DOHH2 (cell line): ENCODE results near the gene ANP32B.

ENCODE experiments used
- H3F3A ChIP-seq: fragments of 200-600 bp; sonication (generic), shearing (Covaris generic); 2 replicates; pipeline ENCODE4 v1.6.0; 2016; ENCODE audit warnings: antibody characterized with exemption, mild to moderate bottlenecking; ENCODE audit not compliant: control insufficient read depth, insufficient read depth
- H3K27ac ChIP-seq: fragments of 200-600 bp; sonication (generic); 2 replicates; pipeline ENCODE4 v1.5.1; 2014; ENCODE audit warnings: low read depth, mild to moderate bottlenecking, low read length, moderate library complexity
- H3K27me3 ChIP-seq: fragments of 200-600 bp; sonication (generic); 2 replicates; pipeline ENCODE4 v1.6.1; 2014; ENCODE audit warnings: mild to moderate bottlenecking, low read length, mixed read lengths; ENCODE audit not compliant: control insufficient read depth
- H3K36me3 ChIP-seq: fragments of 200-600 bp; sonication (generic); 2 replicates; pipeline ENCODE4 v1.6.1; 2014; ENCODE audit warnings: mild to moderate bottlenecking, low read length, moderate library complexity, mixed read lengths; ENCODE audit not compliant: control insufficient read depth
- H3K4me1 ChIP-seq: fragments of 200-600 bp; sonication (generic); 2 replicates; pipeline ENCODE4 v1.6.1; 2014; ENCODE audit warnings: mild to moderate bottlenecking, low read length, mixed read lengths; ENCODE audit not compliant: control insufficient read depth
- H3K4me2 ChIP-seq: fragments of 200-600 bp; sonication (generic); 2 replicates; pipeline ENCODE4 v1.6.0; 2014; ENCODE audit warnings: mild to moderate bottlenecking, low read length, moderate library complexity
- H3K4me3 ChIP-seq: fragments of 200-600 bp; sonication (generic); 2 replicates; pipeline ENCODE4 v1.5.1; 2014; ENCODE audit warnings: mild to moderate bottlenecking, low read length, mixed read lengths
- H3K79me2 ChIP-seq: fragments of 200-600 bp; sonication (generic); 2 replicates; pipeline ENCODE4 v1.6.1; 2014; ENCODE audit warnings: mild to moderate bottlenecking, low read length, mixed read lengths; ENCODE audit not compliant: control insufficient read depth
- H3K9me2 ChIP-seq: fragments of 200-600 bp; sonication (generic); replicated peaks from 2 replicates; pipeline ENCODE4 v1.6.1; 2014; ENCODE audit warnings: mild to moderate bottlenecking, low read length, mixed read lengths; ENCODE audit not compliant: control insufficient read depth
- H3K9me3 ChIP-seq: fragments of 200-600 bp; sonication (generic); 2 replicates; pipeline ENCODE4 v1.6.1; 2014; ENCODE audit warnings: antibody characterized with exemption, low read length, mixed read lengths; ENCODE audit not compliant: control insufficient read depth, insufficient read depth
- H4K20me1 ChIP-seq: fragments of 200-600 bp; sonication (generic); 2 replicates; pipeline ENCODE4 v1.6.0; 2014; ENCODE audit warnings: low read depth, mild to moderate bottlenecking, antibody characterized with exemption, low read length, moderate library complexity; ENCODE audit not compliant: control insufficient read depth, insufficient read depth
- CTCF ChIP-seq: fragments of 200-600 bp; sonication (generic); IDR thresholded peaks from one replicate; pipeline ENCODE4 v1.5.1; 2014; ENCODE audit warnings: antibody characterized with exemption, mild to moderate bottlenecking, low read depth, low read length; ENCODE audit not compliant: poor library complexity, severe bottlenecking
- EZH2phosphoT487 ChIP-seq: fragments of 200-600 bp; sonication (generic); IDR thresholded peaks from 2 replicates; pipeline ENCODE4 v1.6.1; 2017; ENCODE audit warnings: borderline replicate concordance, mild to moderate bottlenecking, antibody characterized with exemption, low read length, moderate library complexity, mixed read lengths

Gene ANP32B

GRCh38 chr9:98039607-98040017 is 56.5 kb downstream of the ANP32B start:
- Histone ChIP-seq H3F3A (peaks cover 46% of the 10 kb centered on the region), H3K79me2 (peaks cover 2% of the 10 kb centered on the region), H3K36me3 (no peaks in the 10 kb centered on the region), H3K9me3 (peaks cover 4% of the 10 kb centered on the region; the same call in 1 of the 2 replicates), H3K4me3 (peak overlapping the region; percentile 74), H3K4me1 (peaks cover 100% of the 10 kb centered on the region), H3K4me2 (peak overlapping the region; percentile 73), H3K9me2 (no peaks in the 10 kb centered on the region), H3K27ac (peak overlapping the region; percentile 97), H3K27me3 (no peaks in the 10 kb centered on the region), H4K20me1 (no peaks in the 10 kb centered on the region)
- TF ChIP-seq CTCF: no peak
- no peak for TF ChIP-seq EZH2phosphoT487

GRCh38 chr9:98040212-98040611 is 57.1 kb downstream of the ANP32B start:
- Histone ChIP-seq H3K4me2 (peak overlapping the region; percentile 73), H3K4me1 (peaks cover 100% of the 10 kb centered on the region), H4K20me1 (no peaks in the 10 kb centered on the region), H3K9me3 (peaks cover 4% of the 10 kb centered on the region; the same call in 1 of the 2 replicates), H3F3A (peaks cover 45% of the 10 kb centered on the region), H3K36me3 (no peaks in the 10 kb centered on the region), H3K27me3 (no peaks in the 10 kb centered on the region), H3K9me2 (no peaks in the 10 kb centered on the region), H3K4me3 (peak overlapping the region; percentile 74), H3K79me2 (peaks cover 5% of the 10 kb centered on the region), H3K27ac (peak overlapping the region; percentile 97)
- no peak for TF ChIP-seq EZH2phosphoT487
- no peak for TF ChIP-seq CTCF

GRCh38 chr9:98043915-98044314 is 60.8 kb downstream of the ANP32B start:
- Histone ChIP-seq H3K27me3 (no peaks in the 10 kb centered on the region), H3K36me3 (peaks cover 34% of the 10 kb centered on the region), H3K4me1 (peaks cover 85% of the 10 kb centered on the region), H3K4me2 (peak overlapping the region; percentile 87), H3K9me2 (no peaks in the 10 kb centered on the region), H3K27ac (peak overlapping the region; percentile 97), H3F3A (peaks cover 45% of the 10 kb centered on the region), H3K4me3 (peak overlapping the region; percentile 60), H4K20me1 (no peaks in the 10 kb centered on the region), H3K9me3 (peaks cover 4% of the 10 kb centered on the region; the same call in 1 of the 2 replicates), H3K79me2 (peaks cover 41% of the 10 kb centered on the region)
- TF ChIP-seq EZH2phosphoT487: no peak
- TF ChIP-seq CTCF: no peak
